GM10266 (cell line): Measurements from ENCODE around the gene CMTM8.

ENCODE experiments used
- DNase-seq: peaks from one replicate; pipeline ENCODE4 v3.0.0; 2012; ENCODE audit errors: extremely low spot score
- TF ChIP-seq, protein P1 (sequence below): IDR thresholded peaks from 2 replicates; pipeline ENCODE4 v1.5.1; 2012; ENCODE audit warnings: mild to moderate bottlenecking, low read depth; ENCODE audit not compliant: control insufficient read depth, insufficient read depth; ENCODE audit errors: missing control alignments

CMTM8 gene

GRCh38 chr3:32403663-32404062, 165.2 kb downstream of the CMTM8 start:
- TF ChIP-seq, protein P1, sequence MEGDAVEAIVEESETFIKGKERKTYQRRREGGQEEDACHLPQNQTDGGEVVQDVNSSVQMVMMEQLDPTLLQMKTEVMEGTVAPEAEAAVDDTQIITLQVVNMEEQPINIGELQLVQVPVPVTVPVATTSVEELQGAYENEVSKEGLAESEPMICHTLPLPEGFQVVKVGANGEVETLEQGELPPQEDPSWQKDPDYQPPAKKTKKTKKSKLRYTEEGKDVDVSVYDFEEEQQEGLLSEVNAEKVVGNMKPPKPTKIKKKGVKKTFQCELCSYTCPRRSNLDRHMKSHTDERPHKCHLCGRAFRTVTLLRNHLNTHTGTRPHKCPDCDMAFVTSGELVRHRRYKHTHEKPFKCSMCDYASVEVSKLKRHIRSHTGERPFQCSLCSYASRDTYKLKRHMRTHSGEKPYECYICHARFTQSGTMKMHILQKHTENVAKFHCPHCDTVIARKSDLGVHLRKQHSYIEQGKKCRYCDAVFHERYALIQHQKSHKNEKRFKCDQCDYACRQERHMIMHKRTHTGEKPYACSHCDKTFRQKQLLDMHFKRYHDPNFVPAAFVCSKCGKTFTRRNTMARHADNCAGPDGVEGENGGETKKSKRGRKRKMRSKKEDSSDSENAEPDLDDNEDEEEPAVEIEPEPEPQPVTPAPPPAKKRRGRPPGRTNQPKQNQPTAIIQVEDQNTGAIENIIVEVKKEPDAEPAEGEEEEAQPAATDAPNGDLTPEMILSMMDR: no peak
- no peak for DNase-seq

- no peak for DNase-seq
- TF ChIP-seq, protein P1: no peak
These were observed 166.2 kb downstream of the CMTM8 start for GRCh38 chr3:32404714-32405113.

GRCh38 chr3:32405155-32405554, 166.7 kb downstream of the CMTM8 start:
- DNase-seq: no peak
- TF ChIP-seq, protein P1: no peak

DNA sequence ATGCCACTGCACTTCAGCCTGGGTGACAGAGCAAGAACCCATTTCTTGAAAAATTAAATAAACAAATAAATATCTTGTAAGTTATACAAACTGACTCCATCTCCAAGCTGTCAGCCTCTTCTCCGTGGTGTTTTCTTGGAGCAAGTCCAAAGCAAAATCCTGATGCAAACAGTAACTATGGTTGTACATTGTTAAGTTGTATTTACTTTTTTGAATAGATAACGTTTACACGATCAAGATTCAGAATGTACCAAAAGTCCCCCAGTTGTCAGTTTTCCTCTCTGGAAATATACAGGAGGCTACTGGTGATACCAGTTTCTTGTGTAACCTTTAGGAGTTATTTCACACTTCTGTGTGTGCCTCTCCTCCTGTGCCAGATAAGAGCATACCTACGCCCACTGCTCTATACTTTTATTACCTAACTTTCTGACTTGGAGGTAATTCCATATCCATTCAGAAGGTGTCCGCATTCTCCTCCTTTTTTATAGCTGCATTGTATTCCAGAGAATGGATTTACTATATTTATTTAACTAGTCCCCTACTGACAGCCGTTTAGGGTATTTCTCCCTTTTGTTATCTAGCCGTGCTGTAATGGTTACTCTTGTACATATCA, 167.3 kb downstream of the CMTM8 start:
- TF ChIP-seq, protein P1: no peak
- DNase-seq: no peak

GRCh38 chr3:32406486-32407408, 168.3 kb downstream of the CMTM8 start:
- DNase-seq: no peak
- TF ChIP-seq, protein P1: no peak

- TF ChIP-seq, protein P1: no peak
- DNase-seq: no peak
These were observed 172.1 kb downstream of the CMTM8 start for GRCh38 chr3:32410367-32411246.

GRCh38 chr3:32411442-32411841, 173.0 kb downstream of the CMTM8 start:
- DNase-seq: no peak
- TF ChIP-seq, protein P1: no peak
